Measurements from ENCODE around the gene RSAD1. TPM values are rescaled to one million over a fixed set of nuclear protein-coding genes. Genes with fewer than 3 reads are reported as not detected.
"Not testable (repeated sequence)": the region's sequence is repeated elsewhere in the genome, so short reads cannot be mapped to it uniquely, and the experiment has no call there.

Gene RSAD1
- total RNA-seq, 1 donor from 2014 or later, result 42.4 TPM

GRCh38 chr17:50472286-50472685, 6.4 kb upstream of the RSAD1 start:
- no peak for DNase-seq (ENCODE audit: low spot score)

DNA sequence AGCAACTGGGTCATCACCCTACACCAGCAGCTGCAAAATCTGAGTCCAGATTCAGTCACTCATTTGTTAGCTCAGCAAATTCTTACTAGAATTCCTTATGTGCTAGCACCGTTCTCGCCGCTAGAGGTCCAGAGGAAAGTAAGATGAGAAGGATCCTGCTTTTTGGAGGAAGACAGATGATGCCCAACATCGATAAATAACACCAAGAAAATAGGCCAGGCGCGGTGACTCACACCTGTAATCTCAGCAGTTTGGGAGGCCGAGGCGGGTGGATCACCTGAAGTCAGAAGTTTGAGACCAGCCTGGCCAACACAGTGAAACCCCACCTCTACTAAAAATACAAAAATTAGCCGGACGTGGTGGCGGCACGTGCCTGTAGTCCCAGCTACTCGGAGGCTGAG, 5.9 kb upstream of the RSAD1 start:
- not testable (repeated sequence) for DNase-seq (ENCODE audit: low spot score)

GRCh38 chr17:50473901-50474300, 4.8 kb upstream of the RSAD1 start:
- no peak for DNase-seq (ENCODE audit: low spot score)

GRCh38 chr17:50474523-50474922, 4.1 kb upstream of the RSAD1 start:
- DNase-seq (ENCODE audit: low spot score), result no peak

DNA sequence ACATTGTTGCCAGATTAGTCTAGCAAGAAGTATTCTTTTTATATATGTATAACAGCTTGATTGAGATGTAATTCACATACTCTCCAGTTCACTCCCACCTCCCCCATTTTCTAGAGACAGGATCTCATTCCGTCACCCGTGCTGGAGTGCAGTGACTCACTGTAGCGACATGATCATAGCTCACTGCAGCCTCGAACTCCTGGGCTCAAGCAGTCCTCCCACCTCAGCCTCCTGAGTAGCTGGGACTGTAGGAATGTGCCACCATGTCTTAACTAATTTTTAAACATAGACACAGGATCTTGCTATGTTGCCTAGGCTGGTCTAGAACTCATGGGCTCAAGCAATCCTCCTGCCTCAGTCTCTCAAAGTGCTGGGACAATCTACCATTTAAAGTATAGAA, 3.3 kb upstream of the RSAD1 start:
- no peak for DNase-seq (ENCODE audit: low spot score)

DNA sequence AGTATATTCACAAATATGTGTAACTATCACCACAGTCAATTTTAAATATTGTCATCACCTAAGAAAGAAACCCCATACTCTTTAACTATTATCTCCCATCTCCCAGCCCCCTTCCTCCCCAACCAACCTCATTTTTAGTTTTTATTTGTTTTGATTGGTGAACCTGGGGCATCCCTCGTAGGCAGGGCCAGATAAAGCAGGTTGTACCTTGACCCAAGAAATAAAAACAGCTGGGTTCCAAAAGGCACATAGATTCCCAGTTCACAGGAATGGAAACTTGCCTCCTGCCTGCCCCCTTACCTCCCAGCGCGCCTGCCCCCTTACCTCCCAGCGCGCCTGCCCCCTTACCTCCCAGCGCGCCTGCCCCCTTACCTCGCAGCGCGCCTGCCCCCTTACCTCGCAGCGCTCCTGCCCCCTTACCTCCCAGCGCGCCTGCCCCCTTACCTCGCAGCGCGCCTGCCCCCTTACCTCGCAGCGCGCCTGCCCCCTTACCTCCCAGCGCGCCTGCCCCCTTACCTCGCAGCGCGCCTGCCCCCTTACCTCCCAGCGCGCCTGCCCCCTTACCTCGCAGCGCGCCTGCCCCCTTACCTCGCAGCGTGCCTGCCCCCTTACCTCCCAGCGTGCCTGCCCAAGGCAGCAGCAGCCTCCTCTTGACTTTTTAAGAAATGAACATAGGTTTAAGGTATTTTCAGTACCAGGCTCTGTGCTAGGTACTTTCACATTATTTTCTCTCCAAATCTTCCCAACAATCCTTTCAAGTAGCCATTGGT, 2.7 kb upstream of the RSAD1 start:
- not testable (repeated sequence) for DNase-seq (ENCODE audit: low spot score)

GRCh38 chr17:50476545-50477315, 1.9 kb upstream of the RSAD1 start:
- no peak for DNase-seq (ENCODE audit: low spot score)

DNA sequence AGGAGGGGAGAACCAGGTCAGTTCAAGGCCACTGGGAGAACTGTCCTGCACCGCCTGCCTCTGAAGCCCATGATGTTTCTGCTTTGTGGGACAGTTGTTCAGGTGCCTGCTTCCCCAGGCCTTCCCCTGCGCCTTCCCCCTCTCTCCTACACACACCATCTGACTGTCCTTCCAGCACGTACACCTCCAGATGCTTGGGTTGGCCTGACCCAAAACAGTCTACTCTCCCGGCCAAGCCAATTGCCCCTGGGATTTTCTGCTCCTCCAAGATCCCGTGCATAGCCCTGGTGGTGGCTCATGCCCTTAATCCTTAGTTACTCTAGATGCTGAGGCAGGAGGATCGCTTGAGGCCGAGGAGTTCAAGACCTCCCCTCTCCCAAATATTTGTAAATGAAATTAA, 684 bp upstream of the RSAD1 start:
- no peak for DNase-seq (ENCODE audit: low spot score)

- DNase-seq (ENCODE audit: low spot score), result peak; percentile 78
Observed at GRCh38 chr17:50479522-50480141, 972 bp downstream of the RSAD1 start.

- no peak for DNase-seq (ENCODE audit: low spot score)
Observed at GRCh38 chr17:50480142-50480764, 1.6 kb downstream of the RSAD1 start.

- DNase-seq (ENCODE audit: low spot score), result no peak
Observed at GRCh38 chr17:50480854-50481490, 2.3 kb downstream of the RSAD1 start.

- no peak for DNase-seq (ENCODE audit: low spot score)
Observed at GRCh38 chr17:50481648-50482047, 3.0 kb downstream of the RSAD1 start.

DNA sequence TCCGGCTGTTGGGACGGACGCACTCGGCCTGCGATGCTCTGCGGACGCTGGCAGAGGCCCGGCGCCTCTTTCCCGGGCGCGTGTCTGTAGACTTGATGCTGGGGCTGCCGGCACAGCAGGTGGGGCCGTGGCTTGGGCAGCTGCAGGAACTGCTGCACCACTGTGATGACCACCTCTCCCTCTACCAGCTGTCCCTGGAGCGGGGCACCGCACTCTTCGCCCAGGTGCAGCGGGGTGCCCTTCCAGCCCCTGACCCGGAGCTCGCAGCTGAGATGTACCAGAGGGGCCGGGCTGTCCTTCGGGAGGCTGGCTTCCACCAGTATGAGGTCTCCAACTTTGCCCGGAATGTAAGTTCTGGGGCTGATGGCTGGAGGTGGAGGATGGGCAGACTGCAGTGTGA, 3.5 kb downstream of the RSAD1 start:
- no peak for DNase-seq (ENCODE audit: low spot score)

GRCh38 chr17:50482516-50482915, 3.9 kb downstream of the RSAD1 start:
- peak; percentile 86 for DNase-seq (ENCODE audit: low spot score)

DNA sequence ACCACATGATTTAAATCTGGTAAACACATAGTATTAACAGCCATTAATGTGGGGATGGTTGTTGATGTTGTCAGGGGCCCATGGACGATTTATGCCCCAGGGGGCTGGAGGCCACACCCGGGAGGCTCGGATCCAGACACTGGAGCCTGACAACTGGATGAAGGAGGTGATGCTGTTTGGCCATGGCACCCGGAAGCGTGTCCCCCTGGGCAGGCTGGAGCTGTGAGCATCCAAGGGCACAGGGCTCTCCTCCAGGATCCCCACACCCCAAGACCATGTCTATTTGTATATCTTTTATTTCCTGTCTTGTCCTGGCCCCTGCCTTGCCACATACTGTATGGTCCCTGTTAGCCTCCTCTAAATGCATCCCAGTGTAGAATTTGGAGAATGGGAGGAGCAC, 4.6 kb downstream of the RSAD1 start:
- no peak for DNase-seq (ENCODE audit: low spot score)

DNA sequence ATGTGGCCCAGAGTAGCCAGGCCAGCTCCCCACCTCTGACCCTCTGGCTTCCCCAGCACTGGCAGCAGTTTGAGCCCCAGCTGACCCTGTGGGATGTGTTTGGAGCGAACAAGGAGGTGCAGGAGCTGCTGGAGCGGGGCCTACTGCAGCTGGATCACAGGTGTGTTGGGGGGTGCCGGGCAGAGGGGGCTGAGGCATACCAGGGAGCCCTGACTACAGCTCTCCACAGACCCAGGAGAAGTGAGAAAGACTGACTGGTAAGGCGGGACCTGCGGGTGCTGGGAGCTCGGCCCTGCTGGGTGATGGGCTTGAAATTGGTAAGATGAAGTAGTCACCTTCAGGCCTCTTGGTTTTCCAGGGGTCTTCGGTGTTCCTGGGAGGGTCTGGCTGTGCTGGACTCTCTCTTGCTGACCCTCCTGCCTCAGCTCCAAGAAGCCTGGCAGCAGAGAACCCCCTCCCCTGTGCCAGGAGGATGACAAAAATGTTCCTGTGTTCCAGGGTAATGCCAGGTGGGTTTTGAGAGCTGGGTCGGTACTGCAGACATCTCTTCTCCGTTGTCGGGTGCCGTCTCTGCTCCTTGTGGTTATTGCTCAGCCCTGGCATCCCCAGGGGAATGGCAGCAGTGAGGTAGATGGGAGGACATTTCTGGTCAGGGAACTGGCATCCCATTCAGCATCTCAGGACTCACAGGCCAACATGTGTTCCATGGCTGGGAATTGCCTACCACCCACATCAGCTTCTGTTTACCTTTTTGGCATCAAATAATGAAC, 5.9 kb downstream of the RSAD1 start:
- no peak for DNase-seq (ENCODE audit: low spot score)

- DNase-seq (ENCODE audit: low spot score), result no peak
Observed at GRCh38 chr17:50487213-50488096, 8.8 kb downstream of the RSAD1 start.

DNA sequence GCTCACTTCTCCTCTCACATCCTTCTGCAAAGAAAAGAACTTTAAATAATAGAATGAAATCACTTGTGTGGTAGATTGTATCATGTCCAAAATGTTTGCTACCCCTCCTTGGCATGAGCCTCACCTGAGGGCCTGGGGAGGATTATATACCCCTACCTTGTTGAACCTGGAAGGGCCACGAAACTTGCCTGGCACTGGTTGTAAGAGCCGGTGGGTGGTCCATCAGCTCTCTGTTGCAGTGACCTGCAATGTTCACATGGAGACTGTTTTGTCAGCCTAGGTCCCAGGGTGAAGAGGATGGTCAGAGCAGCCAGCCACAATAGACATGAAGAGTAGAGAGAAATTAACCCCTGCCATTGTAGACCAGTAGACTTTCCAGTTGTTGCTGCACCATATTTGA, 10.2 kb downstream of the RSAD1 start:
- no peak for DNase-seq (ENCODE audit: low spot score)

DNA sequence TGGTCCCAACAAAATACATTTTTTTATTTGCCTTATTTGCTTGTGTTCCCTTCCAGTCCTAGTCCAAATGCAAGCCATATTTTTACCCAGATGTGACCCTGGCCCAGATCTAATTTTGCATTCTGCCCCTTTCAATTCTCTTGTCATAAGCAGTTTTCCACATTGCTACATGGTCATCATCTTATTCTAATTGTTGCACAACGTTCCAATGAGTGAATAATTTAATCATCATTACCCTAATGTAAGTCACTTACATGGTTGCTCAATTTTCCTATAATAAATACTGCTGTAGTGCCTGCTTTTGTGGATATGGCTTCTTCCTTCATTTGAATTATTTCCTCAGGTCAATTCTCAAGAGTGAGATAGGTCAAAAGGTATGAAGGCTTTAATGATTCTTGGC, 12.8 kb downstream of the RSAD1 start:
- no peak for DNase-seq (ENCODE audit: low spot score)

DNA sequence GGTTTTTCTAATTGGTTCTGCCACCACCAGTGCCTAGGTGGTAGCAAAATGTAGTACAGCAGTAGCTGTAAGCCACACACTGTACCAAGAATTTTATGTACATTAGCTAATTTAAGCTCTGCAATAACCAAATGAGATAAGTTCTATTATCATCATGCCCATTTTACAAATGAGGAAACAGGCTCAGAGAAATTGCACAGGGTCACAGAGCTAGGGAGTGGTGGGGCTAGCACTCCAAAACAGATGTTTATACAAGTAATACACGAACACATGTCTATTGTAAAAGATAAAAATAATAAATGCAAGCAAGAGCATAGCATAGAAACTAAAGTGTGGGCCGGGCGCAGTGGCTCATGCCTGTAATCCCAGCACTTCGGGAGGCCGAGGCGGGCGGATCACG, 13.6 kb downstream of the RSAD1 start:
- no peak for DNase-seq (ENCODE audit: low spot score)

All from umbilical cord (tissue), 2 donors.